BJ (cell line): ENCODE data around the gene FCAR. TPM values are rescaled to one million over a fixed set of nuclear protein-coding genes. Genes with fewer than 3 reads are reported as not detected.
"Not testable (repeated sequence)": the region's sequence is repeated elsewhere in the genome, so short reads cannot be mapped to it uniquely, and the experiment has no call there.

Source experiments
- CTCF ChIA-PET: fragments of 350-600 bp; formaldehyde crosslinking; extraction: SDS; loops from one replicate; lab custom pipeline; 2021; ENCODE audit warnings: antibody characterized with exemption, inconsistent platforms; lab: Yijun Ruan, JAX
- POLR2A ChIA-PET: fragments of 300-600 bp; sonication (Branson Sonifier 250); formaldehyde crosslinking; extraction: SDS; loops from one replicate; lab custom pipeline; 2021; ENCODE audit warnings: antibody characterized with exemption; lab: Charles Lee
- DNase-seq: peaks from one replicate; pipeline ENCODE4 v3.0.0-alpha.2; 2011; ENCODE audit warnings: low read depth
- H3K27me3 ChIP-seq: 2 replicates; pipeline ENCODE4 v1.6.0; 2011; ENCODE audit warnings: low read length; ENCODE audit not compliant: control insufficient read depth, insufficient read depth
- H3K36me3 ChIP-seq: 2 replicates; pipeline ENCODE4 v1.5.1; 2011; ENCODE audit warnings: low read length; ENCODE audit not compliant: control insufficient read depth, insufficient read depth
- H3K4me3 ChIP-seq: 2 replicates; pipeline ENCODE4 v1.5.1; 2011; ENCODE audit warnings: low read depth, mild to moderate bottlenecking, control low read depth, low read length
- CTCF ChIP-seq: IDR thresholded peaks from 2 replicates; pipeline ENCODE4 v1.5.1; 2011; ENCODE audit warnings: low read depth, mild to moderate bottlenecking, control low read depth, inconsistent platforms, low read length, moderate library complexity; ENCODE audit not compliant: insufficient read depth
- polyA plus RNA-seq: library from polyadenylated mRNA; depleted of rRNA; stranded (reverse); fragments of >200 nt; gene quantifications from 2 replicates; pipeline ENCODE4 v1.2.3, GENCODE V29; 2011

Gene FCAR
- polyA plus RNA-seq, 1 experiment: not detected

DNA sequence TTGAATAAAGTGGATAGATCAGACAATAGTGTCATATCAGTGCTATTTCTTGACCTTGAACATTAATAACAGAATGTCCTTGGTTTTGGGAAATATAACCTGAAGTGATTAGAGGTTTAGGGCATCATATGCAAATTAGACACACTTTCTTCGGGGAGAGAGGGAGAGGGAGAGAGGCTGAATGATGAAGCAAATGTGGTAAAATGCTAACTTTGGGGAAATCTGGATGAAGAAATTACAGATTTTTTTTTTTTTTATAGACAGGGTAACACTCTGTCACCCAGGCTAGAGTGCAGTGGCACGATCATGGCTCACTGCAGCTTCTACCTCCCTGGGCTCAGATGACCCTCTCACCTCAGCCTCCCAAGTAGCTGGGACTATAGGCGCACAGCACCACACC, 28.0 kb downstream of the FCAR start:
- DNase-seq: no peak
- TF ChIP-seq CTCF: no peak
- Histone ChIP-seq H3K36me3 (no peaks in the 10 kb centered on the region), H3K4me3 (no peak overlapping the region), H3K27me3 (no peaks in the 10 kb centered on the region)
- POLR2A ChIA-PET: no interaction called here
- CTCF ChIA-PET: no interaction called here

DNA sequence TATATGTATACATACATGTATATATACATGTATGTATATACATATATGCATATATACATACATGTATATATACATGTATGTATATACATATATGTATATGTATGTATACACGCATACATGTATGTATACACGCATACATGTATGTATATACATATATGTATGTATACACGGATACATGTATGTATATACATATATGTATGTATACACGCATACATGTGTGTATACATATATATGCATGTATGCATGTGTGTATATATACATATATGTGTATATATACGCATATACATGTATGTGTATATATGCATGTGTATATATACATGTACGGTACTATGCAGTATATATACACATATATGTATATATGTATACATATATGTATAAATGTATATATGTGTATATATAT, 29.3 kb downstream of the FCAR start:
- POLR2A ChIA-PET: no interaction called here
- H3K36me3 ChIP-seq: no peaks in the 10 kb centered on the region
- no peak for DNase-seq
- no peaks in the 10 kb centered on the region for H3K27me3 ChIP-seq
- no peak for TF ChIP-seq CTCF
- CTCF ChIA-PET: no interaction called here
- no peak overlapping the region for H3K4me3 ChIP-seq

- DNase-seq, H3K4me3 ChIP-seq, H3K36me3 ChIP-seq, POLR2A ChIA-PET, H3K27me3 ChIP-seq, CTCF ChIA-PET: not testable (repeated sequence)
Measured at GRCh38 chr19:54904261-54904660, 30.2 kb downstream of the FCAR start.

DNA sequence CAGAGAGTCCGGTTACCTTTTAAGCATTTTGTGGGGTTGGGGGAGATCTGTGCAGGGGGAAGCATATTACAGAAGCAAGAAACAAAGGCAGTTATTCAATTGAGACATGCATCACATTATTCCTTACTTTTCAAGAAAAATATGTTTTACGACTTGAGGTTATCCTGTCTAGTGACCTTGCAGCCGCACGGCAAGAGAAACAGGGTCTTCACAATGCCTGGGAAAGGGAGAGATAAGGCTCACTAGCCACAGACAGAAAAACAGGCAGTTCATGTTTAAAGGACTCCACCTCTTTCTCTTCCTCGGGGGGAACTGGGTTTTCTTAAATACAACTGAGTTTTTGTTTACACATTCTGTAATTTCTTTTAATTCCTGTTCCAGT, 31.4 kb downstream of the FCAR start:
- ChIA-PET POLR2A (no interaction called here), CTCF (no interaction called here)
- H3K36me3 ChIP-seq: no peaks in the 10 kb centered on the region
- no peaks in the 10 kb centered on the region for H3K27me3 ChIP-seq
- H3K4me3 ChIP-seq: no peak overlapping the region
- DNase-seq: no peak
- TF ChIP-seq CTCF: no peak

DNA sequence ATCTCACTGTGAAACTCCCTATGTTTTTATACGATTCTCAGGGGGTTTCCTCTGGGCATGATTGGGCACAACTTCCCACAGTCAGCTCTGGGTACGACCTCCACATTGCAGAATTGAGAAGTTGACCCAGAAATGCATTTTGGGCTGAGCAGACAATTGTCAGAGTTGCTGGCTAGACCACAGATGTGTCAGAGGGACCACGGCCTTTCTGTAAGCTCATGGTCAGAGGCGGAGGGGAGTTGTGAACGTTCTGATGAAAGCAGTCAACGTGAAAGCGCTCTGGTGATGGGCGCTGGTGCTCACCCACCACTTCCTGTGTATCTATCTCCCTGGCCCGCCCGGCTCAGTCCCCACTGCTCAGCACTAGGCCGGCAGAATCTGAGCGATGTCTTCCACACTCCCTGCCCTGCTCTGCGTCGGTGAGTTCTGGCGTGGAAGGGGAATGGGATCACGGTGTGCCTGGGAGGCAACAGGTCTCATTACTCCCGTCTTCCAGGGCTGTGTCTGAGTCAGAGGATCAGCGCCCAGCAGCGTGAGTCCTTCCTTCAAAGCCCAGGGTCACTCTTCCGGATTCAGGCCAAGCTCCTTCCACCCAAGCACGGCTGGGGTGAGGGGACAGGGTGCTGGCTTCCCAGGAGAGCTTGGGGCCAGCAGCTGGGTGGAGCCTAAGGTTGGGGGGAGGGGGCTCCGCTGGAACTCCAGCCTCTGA, 31.9 kb downstream of the FCAR start, which contains the start of gene NCR1:
TSS of gene NCR1 (plus strand) at position 346 of the 709 bp plus-strand sequence. CDS start at position 386, 40 bp downstream.
- ChIA-PET CTCF (no interaction called here), POLR2A (no interaction called here)
- DNase-seq: no peak
- no peaks in the 10 kb centered on the region for H3K27me3 ChIP-seq
- H3K36me3 ChIP-seq: no peaks in the 10 kb centered on the region
- H3K4me3 ChIP-seq: no peak within 1 kb of the TSS
- no peak for TF ChIP-seq CTCF

GRCh38 chr19:54906819-54907218, 32.8 kb downstream of the FCAR start:
- DNase-seq: no peak
- POLR2A ChIA-PET: no interaction called here
- CTCF ChIA-PET: no interaction called here
- H3K27me3 ChIP-seq: no peaks in the 10 kb centered on the region
- no peaks in the 10 kb centered on the region for H3K36me3 ChIP-seq
- H3K4me3 ChIP-seq: no peak overlapping the region
- TF ChIP-seq CTCF: no peak

- H3K27me3 ChIP-seq, CTCF ChIA-PET, H3K36me3 ChIP-seq, H3K4me3 ChIP-seq, POLR2A ChIA-PET, DNase-seq: not testable (repeated sequence)
Measured at GRCh38 chr19:54907899-54908298, 33.9 kb downstream of the FCAR start.
